Astrocyte of the hippocampus (primary cell): ENCODE results near the gene PCDHB13.
"Not testable (repeated sequence)": the region's sequence is repeated elsewhere in the genome, so short reads cannot be mapped to it uniquely, and the experiment has no call there.

Source experiments
- DNase-seq: peaks from one replicate; pipeline ENCODE4 v3.0.0; 2011; ENCODE audit warnings: low read depth, low spot score

The PCDHB13 gene

GRCh38 chr5:141201646-141202045 is 12.1 kb upstream of the PCDHB13 start:
- not testable (repeated sequence) for DNase-seq

DNA sequence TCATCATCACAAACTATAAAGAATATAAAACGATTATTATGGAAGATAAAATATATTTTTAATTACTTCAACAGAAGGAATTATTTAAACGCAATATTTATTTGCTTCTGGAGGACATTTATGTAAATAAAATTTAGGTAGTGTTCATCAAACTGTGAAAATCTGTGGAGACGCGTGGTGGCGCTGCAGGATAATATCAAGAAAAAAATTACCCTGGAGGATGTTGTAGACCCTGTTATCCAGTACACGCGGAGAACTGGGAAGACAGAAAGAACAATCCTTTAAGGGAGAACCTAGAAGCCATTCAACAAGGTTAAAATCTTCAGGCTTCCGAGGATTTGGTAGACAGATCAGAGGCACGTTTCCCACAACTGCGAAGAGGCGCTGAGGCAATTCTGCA is 5.2 kb upstream of the PCDHB13 start, which contains the start of gene PCDHB12:
PCDHB12 (plus strand) TSS at position 242 of the 400 bp plus-strand sequence. CDS start 189 bp downstream, outside the sequence.
- no peak for DNase-seq

DNA sequence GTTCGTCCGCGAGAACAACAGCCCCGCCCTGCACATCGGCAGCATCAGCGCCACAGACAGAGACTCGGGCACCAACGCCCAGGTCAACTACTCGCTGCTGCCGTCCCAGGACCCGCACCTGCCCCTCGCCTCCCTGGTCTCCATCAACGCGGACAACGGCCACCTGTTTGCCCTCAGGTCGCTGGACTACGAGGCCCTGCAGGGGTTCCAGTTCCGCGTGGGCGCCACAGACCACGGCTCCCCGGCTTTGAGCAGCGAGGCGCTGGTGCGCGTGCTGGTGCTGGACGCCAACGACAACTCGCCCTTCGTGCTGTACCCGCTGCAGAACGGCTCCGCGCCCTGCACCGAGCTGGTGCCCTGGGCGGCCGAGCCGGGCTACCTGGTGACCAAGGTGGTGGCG is 3.4 kb upstream of the PCDHB13 start:
- DNase-seq = not testable (repeated sequence)

GRCh38 chr5:141210849-141211248 is 2.9 kb upstream of the PCDHB13 start:
- DNase-seq = not testable (repeated sequence)

DNA sequence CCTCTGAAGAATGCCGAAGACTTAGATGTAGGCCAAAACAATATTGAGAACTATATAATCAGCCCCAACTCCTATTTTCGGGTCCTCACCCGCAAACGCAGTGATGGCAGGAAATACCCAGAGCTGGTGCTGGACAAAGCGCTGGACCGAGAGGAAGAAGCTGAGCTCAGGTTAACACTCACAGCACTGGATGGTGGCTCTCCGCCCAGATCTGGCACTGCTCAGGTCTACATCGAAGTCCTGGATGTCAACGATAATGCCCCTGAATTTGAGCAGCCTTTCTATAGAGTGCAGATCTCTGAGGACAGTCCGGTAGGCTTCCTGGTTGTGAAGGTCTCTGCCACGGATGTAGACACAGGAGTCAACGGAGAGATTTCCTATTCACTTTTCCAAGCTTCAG is 864 bp downstream of the PCDHB13 start:
- not testable (repeated sequence) for DNase-seq

DNA sequence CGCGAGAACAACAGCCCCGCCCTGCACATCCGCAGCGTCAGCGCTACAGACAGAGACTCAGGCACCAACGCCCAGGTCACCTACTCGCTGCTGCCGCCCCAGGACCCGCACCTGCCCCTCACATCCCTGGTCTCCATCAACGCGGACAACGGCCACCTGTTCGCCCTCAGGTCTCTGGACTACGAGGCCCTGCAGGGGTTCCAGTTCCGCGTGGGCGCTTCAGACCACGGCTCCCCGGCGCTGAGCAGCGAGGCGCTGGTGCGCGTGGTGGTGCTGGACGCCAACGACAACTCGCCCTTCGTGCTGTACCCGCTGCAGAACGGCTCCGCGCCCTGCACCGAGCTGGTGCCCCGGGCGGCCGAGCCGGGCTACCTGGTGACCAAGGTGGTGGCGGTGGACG is 1.8 kb downstream of the PCDHB13 start:
- DNase-seq = not testable (repeated sequence)

DNA sequence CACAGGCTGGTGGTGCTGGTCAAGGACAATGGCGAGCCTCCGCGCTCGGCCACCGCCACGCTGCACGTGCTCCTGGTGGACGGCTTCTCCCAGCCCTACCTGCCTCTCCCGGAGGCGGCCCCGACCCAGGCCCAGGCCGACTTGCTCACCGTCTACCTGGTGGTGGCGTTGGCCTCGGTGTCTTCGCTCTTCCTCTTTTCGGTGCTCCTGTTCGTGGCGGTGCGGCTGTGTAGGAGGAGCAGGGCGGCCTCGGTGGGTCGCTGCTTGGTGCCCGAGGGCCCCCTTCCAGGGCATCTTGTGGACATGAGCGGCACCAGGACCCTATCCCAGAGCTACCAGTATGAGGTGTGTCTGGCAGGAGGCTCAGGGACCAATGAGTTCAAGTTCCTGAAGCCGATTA is 2.3 kb downstream of the PCDHB13 start:
- DNase-seq = not testable (repeated sequence)

- DNase-seq = peak; percentile 26
Measured at GRCh38 chr5:141223112-141223783, 9.5 kb downstream of the PCDHB13 start, which contains the start of gene PCDHB14. Gene PCDHB14, plus strand, starts transcription at chr5:141223343. Its CDS starts 163 bp downstream, at chr5:141223506.

DNA sequence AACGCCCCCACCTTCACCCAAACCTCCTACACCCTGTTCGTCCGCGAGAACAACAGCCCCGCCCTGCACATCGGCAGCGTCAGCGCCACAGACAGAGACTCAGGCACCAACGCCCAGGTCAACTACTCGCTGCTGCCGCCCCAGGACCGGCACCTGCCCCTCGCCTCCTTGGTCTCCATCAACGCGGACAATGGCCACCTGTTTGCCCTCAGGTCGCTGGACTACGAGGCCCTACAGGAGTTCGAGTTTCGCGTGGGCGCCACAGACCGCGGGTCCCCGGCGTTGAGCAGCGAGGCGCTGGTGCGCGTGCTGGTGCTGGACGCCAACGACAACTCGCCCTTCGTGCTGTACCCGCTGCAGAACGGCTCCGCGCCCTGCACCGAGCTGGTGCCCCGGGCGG is 11.1 kb downstream of the PCDHB13 start:
- DNase-seq = not testable (repeated sequence)

GRCh38 chr5:141225421-141225820 is 11.7 kb downstream of the PCDHB13 start:
- not testable (repeated sequence) for DNase-seq

DNA sequence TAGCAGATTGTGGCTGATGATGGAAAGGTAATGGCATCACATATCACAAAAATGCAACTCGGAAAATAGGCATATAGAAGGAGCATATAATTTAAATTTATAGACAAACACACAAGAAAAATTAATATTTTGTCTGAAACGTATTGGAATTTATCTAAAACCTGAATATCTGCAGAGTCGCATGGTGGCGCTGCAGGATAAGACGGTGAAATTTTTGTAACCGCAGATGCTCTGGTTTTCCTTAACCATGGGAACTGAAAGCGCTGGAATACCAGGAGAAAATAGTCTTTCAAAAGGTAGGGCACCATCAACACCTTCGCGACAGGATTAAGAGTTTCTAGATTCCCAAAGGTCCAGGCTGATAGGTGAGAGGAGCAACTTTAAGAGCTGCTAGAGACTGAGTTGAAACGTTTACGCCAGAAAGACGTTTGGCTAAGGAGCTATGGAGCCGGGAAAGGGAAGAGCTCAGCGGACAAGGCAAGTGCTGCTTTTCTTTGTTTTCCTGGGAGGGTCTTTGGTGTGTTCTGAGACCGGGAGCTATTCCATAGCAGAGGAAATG is 20.5 kb downstream of the PCDHB13 start:
- DNase-seq = peak; percentile 11

DNA sequence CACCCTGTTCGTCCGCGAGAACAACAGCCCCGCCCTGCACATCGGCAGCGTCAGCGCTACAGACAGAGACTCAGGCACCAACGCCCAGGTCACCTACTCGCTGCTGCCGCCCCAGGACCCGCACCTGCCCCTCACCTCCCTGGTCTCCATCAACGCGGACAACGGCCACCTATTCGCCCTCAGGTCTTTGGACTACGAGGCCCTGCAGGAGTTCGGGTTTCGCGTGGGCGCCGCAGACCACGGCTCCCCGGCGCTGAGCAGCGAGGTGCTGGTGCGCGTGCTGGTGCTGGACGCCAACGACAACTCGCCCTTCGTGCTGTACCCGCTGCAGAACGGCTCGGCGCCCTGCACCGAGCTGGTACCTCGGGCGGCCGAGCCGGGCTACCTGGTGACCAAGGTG is 22.2 kb downstream of the PCDHB13 start:
- not testable (repeated sequence) for DNase-seq

DNA sequence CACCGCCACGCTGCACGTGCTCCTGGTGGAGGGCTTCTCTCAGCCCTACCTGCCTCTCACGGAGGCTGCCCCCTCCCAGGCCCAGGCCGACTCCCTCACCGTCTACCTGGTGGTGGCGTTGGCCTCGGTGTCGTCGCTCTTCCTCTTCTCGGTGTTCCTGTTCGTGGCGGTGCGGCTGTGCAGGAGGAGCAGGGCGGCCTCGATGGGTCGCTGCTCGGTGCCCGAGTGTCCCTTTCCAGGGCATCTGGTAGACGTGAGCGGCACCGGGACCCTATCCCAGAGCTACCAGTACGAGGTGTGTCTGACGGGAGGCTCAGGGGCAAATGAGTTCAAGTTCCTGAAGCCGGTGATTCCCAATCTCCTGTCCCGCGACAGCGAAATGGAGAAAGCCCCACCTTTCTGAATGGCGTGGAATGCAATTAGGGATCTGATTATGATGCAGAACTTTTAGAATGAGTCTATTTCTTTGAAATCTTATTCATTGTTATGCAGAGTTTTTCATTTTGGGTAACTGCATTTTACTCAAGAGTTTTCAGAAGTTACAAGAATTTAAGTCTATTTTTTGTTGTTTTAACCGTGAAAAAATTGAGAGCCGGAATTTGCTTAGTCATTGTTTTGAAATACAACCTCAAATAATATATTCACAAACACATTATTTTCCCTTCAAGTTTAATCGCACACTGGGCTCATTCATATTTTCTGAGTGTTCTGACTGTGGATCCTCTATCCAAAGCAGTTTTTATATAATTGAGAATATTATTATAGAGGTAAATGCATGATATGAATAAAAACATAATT is 23.0 kb downstream of the PCDHB13 start:
- no peak for DNase-seq

DNA sequence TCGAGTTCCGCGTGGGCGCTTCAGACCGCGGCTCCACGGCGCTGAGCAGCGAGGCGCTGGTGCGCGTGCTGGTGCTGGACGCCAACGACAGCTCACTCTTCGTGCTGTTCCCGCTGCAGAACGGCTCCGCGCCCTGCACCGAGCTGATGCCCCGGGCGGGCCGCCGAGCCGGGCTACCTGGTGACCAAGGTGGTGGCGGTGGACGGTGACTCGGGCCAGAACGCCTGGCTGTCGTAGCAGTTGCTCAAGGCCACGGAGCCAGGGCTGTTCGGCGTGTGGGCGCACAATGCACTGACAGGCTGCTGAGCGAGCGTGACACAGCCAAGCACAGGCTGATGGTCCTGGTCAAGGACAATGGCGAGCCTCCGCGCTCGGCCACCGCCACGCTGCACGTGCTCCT is 27.8 kb downstream of the PCDHB13 start:
- no peak for DNase-seq

- no peak for DNase-seq
Measured at GRCh38 chr5:141245250-141245717, 31.6 kb downstream of the PCDHB13 start, which contains the start of gene PCDHB15. Gene PCDHB15, plus strand, starts transcription at chr5:141245395. Its CDS starts 184 bp downstream, at chr5:141245579.

- not testable (repeated sequence) for DNase-seq
Measured at GRCh38 chr5:141246971-141247370, 33.3 kb downstream of the PCDHB13 start.

- not testable (repeated sequence) for DNase-seq
Measured at GRCh38 chr5:141247434-141247833, 33.7 kb downstream of the PCDHB13 start.

DNA sequence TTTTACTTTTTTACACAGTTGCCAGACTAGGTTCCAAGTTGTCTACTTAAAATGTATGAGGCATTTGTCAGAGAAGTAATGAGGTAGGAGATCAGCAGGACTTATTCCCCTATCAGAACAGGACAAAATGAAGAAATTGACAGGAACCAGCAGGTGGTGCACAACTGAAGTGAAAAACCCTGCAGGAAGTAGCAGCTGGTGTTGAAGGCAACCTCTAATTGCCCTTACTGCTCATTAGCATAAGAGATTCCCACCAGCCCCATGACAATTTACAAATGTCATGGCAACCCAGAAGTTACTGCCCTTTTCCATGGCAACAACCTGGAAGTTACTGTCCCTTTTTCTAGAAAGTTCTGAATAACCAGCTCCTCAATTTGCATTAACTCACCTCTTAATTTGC is 36.9 kb downstream of the PCDHB13 start:
- no peak for DNase-seq

DNA sequence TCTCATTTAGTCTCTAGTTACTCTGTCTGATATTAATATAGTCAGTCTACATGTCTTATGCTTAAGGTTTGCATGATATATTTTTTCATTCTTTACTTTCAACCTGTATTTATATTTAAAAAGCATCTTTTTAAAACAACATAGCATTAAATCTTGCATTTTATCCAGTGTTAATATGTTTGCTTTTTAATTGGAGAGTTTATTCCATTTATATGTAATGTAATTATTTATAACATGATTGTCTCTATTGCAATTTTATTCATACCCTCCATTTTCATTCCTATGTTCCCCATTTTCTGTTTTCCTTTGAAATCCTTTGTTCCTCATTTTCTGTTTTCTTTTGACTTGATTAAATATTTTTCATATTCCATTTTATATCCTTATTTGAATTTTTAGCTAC is 44.7 kb downstream of the PCDHB13 start:
- no peak for DNase-seq

- no peak for DNase-seq
Measured at GRCh38 chr5:141258948-141259347, 45.2 kb downstream of the PCDHB13 start.

DNA sequence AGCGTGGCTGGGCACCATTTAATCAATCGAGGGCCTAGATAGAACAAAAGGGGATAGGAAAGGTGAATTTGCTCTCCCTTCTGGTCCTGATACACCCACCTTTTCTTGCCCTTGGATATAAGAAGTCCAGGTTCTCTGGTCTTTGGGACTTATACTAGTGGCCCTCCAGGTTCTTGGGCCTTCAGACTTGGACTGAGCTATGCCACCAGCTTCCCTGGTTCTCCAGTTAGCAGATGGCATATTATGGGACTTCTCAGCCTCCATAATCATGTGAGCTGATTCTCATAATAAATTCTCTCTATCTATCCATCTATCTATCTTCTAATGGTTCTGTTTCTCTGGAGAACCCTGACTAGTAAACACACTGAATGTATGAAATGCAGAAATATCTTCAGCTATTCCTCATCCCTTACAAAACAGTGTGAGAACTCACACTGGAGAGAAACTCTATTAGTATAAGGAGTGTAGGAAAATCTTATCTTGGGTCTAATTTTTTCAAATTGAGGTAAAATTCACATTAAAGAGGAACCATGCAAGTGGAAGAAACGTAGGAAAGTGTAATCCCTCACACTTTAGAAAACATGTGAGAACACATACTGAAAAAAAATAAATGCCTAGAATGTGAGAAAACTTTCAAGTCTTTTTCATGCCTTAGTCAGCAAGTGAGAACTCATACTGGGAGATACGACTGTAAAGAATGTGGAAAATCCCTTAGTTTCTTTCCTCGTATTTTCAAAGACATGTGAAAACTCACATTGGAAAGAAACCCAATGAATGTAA is 46.9 kb downstream of the PCDHB13 start:
- peak; percentile 7 for DNase-seq

GRCh38 chr5:141261238-141261546 is 47.5 kb downstream of the PCDHB13 start:
- no peak for DNase-seq
